CD14-positive monocyte (primary cell): Measurements from ENCODE around the gene AGTPBP1. TPM values are rescaled to one million over a fixed set of nuclear protein-coding genes. Genes with fewer than 3 reads are reported as not detected.

Source experiments
- DNase-seq, 3 donors: peaks; one replicate each; pipeline ENCODE4 v3.0.0-alpha.2; 2011 to 2022
- H2AFZ ChIP-seq: 2 replicates; pipeline ENCODE4 v1.6.0; 2012; ENCODE audit warnings: mild to moderate bottlenecking, low read depth, low read length, inconsistent platforms; ENCODE audit not compliant: insufficient read depth, poor library complexity, severe bottlenecking
- H3K27ac ChIP-seq, 2 donors: 1 replicate in 1 of 2; 2 replicates in 1 of 2; pipeline ENCODE4 v1.5.1; 2012 to 2013; ENCODE audit warnings: low read length in 2 of 2, control low read depth in 1 of 2, inconsistent platforms in 1 of 2, low read depth in 1 of 2, mild to moderate bottlenecking in 1 of 2
- H3K27me3 ChIP-seq, 2 donors: one replicate each; pipeline versions ENCODE4 v1.6.0 to v1.6.1; 2011 to 2013; ENCODE audit warnings: low read length in 2 of 2; ENCODE audit not compliant: control insufficient read depth in 2 of 2, insufficient read depth in 2 of 2
- H3K36me3 ChIP-seq, 2 donors: replicated peaks in 1 of 2; 1 replicate in 1 of 2; 2 replicates in 1 of 2; pipeline versions ENCODE4 v1.5.1 to v1.6.1; 2012 to 2013; ENCODE audit warnings: low read length in 2 of 2, control low read depth in 1 of 2, inconsistent platforms in 1 of 2, mild to moderate bottlenecking in 1 of 2; ENCODE audit not compliant: insufficient read depth in 2 of 2, control insufficient read depth in 1 of 2
- H3K4me1 ChIP-seq, 2 donors: 1 replicate in 1 of 2; 2 replicates in 1 of 2; pipeline versions ENCODE4 v1.5.1 to v1.6.1; 2012 to 2013; ENCODE audit warnings: low read length in 2 of 2, control low read depth in 1 of 2, inconsistent platforms in 1 of 2, mild to moderate bottlenecking in 1 of 2, moderate library complexity in 1 of 2; ENCODE audit not compliant: insufficient read depth in 2 of 2, control insufficient read depth in 1 of 2
- H3K4me2 ChIP-seq: replicated peaks from 2 replicates; pipeline ENCODE3; 2012; ENCODE audit warnings: low read length, moderate library complexity, mild to moderate bottlenecking; ENCODE audit not compliant: poor library complexity, severe bottlenecking; ENCODE audit errors: extremely low read depth
- H3K4me3 ChIP-seq, 3 experiments: fragments of 200-600 bp in 1 of 3; sonication (generic) in 1 of 3; replicated peaks in 1 of 3; 1 replicate in 2 of 3; 2 replicates in 1 of 3; pipeline ENCODE4 v1.5.1; 2011 to 2013; ENCODE audit warnings: low read length in 3 of 3, mild to moderate bottlenecking in 3 of 3, control low read depth in 2 of 3, low read depth in 2 of 3, inconsistent platforms in 1 of 3, moderate library complexity in 1 of 3
- H3K79me2 ChIP-seq: 2 replicates; pipeline ENCODE4 v1.6.0; 2012; ENCODE audit warnings: mild to moderate bottlenecking, control low read depth, inconsistent platforms, low read length, moderate library complexity; ENCODE audit not compliant: insufficient read depth
- H3K9ac ChIP-seq: 2 replicates; pipeline ENCODE4 v1.6.0; 2017; ENCODE audit warnings: low read length, mild to moderate bottlenecking; ENCODE audit not compliant: insufficient read depth, poor library complexity, severe bottlenecking
- H3K9me3 ChIP-seq, 2 donors: replicated peaks in 1 of 2; 1 replicate in 1 of 2; 2 replicates in 1 of 2; pipeline versions ENCODE4 v1.5.1 to v1.6.1; 2012 to 2013; ENCODE audit warnings: low read length in 2 of 2, control low read depth in 1 of 2; ENCODE audit not compliant: control insufficient read depth in 1 of 2, insufficient read depth in 1 of 2
- H4K20me1 ChIP-seq: 2 replicates; pipeline ENCODE4 v1.6.0; 2012; ENCODE audit warnings: mild to moderate bottlenecking, low read length, control low read depth, moderate library complexity; ENCODE audit not compliant: insufficient read depth
- H3K27ac Mint-ChIP-seq, 7 donors: one replicate each; pipeline ENCODE4 v1.8.0; 2020; ENCODE audit warnings: mild to moderate bottlenecking in 7 of 7, mixed read lengths in 7 of 7, moderate library complexity in 6 of 7, inconsistent platforms in 2 of 7
- H3K27me3 Mint-ChIP-seq, 3 donors: one replicate each; pipeline ENCODE4 v1.8.0; 2021 to 2022; ENCODE audit warnings: low read depth in 3 of 3, mild to moderate bottlenecking in 3 of 3, mixed read lengths in 3 of 3, moderate library complexity in 3 of 3, inconsistent platforms in 1 of 3
- H3K36me3 Mint-ChIP-seq, 2 donors: one replicate each; pipeline ENCODE4 v1.8.0; 2020; ENCODE audit warnings: mixed read lengths in 2 of 2, inconsistent platforms in 1 of 2, mild to moderate bottlenecking in 1 of 2
- H3K4me1 Mint-ChIP-seq: one replicate; pipeline ENCODE4 v1.8.0; 2020; ENCODE audit warnings: mild to moderate bottlenecking, mixed read lengths
- H3K4me3 Mint-ChIP-seq, 2 donors: one replicate each; pipeline ENCODE4 v1.8.0; 2020; ENCODE audit warnings: mild to moderate bottlenecking in 2 of 2, mixed read lengths in 2 of 2, moderate library complexity in 1 of 2
- H3K9me3 Mint-ChIP-seq, 7 donors: one replicate each; pipeline ENCODE4 v1.8.0; 2020 to 2022; ENCODE audit warnings: mixed read lengths in 7 of 7, mild to moderate bottlenecking in 6 of 7, moderate library complexity in 6 of 7, inconsistent platforms in 2 of 7
- WGBS: methylation state at CpG from one replicate; pipeline ENCODE4 v1.1.5; 2013; ENCODE audit warnings: missing lambda C conversion rate; ENCODE audit not compliant: insufficient coverage; 5-methylcytosine and 5-hydroxymethylcytosine counted together
- intact Hi-C, 2 donors: fragments of 100-400 bp; cut with micrococcal nuclease; formaldehyde crosslinking; loops; one replicate each; pipeline versions ENCODE4 v1.15.0 to v1.15.1; 2023
- polyA plus RNA-seq, 3 donors: library from polyadenylated mRNA; depleted of rRNA in 1 of 3; unstranded in 2 of 3; stranded (reverse) in 1 of 3; fragments of 300-500 nt in 2 of 3; fragments of >200 nt in 1 of 3; fragmentation: Illumina TruSeq in 2 of 3; gene quantifications; 1 replicate in 2 of 3; 2 replicates in 1 of 3; pipeline ENCODE4 v1.2.3, GENCODE V29; 2012 to 2021
- TF ChIP-seq, protein P1 (sequence below): fragments of 200-600 bp; IDR thresholded peaks from one replicate; pipeline ENCODE4 v1.8.0; 2022; ENCODE audit warnings: antibody characterized with exemption, mild to moderate bottlenecking

AGTPBP1 gene
- polyA plus RNA-seq, 3 donors: 55.6 to 90.3 (median 77.0) TPM

DNA sequence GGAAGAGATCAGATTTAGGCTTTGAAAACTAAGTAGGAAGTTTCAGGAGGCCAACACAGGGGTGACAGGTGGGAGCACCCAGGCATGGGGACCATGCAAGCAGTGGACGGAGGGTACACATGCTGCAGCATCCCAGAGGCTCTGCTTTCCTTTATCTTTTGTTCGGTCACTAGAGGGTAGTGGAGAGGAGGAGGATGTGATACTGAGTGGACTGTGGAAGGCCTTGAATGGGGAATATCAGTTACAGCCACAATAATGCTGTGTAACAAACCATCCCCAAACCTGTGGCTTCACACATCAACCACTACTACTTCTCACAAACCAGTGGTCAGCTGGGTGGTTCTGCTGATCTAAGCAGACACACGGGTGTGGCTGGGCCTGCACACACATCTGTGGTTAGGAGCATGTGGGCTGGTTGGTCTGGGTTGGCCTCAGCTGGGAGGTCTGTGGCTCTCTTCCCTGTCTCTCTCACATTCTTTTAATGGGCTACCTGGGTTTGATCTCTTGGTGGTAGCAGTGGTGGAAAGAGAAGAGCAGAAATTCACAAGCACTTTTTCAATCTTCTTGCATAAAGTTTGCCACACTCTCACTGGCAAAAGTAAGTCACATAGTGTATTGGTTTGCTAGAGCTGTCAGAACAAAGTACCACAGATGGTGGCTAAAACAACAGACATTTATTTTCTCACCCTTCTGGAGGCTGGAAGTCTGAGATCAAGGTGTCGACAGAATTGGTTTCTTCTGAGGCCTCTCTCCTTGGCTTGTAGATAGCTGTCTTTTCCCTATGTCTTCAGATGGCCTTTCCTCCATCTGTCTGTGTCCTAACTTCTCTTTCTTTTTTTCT lies 238.7 kb downstream of the AGTPBP1 start:
- Histone ChIP-seq H3K27me3 (no peaks in the 10 kb centered on the region), H3K4me2 (no peak overlapping the region), H2AFZ (no peak overlapping the region), H3K27ac (no peak overlapping the region), H3K79me2 (no peaks in the 10 kb centered on the region), H3K9ac (no peak overlapping the region), H3K9me3 (peaks cover 0 to 5% of the 10 kb centered on the region in 2 donors), H3K36me3 (no peaks in the 10 kb centered on the region), H3K4me3 (no peak overlapping the region), H3K4me1 (no peaks in the 10 kb centered on the region), H4K20me1 (no peaks in the 10 kb centered on the region)
- intact Hi-C loops: no loop called here
- H3K27ac Mint-ChIP-seq: no peak overlapping the region
- TF ChIP-seq, protein P1, sequence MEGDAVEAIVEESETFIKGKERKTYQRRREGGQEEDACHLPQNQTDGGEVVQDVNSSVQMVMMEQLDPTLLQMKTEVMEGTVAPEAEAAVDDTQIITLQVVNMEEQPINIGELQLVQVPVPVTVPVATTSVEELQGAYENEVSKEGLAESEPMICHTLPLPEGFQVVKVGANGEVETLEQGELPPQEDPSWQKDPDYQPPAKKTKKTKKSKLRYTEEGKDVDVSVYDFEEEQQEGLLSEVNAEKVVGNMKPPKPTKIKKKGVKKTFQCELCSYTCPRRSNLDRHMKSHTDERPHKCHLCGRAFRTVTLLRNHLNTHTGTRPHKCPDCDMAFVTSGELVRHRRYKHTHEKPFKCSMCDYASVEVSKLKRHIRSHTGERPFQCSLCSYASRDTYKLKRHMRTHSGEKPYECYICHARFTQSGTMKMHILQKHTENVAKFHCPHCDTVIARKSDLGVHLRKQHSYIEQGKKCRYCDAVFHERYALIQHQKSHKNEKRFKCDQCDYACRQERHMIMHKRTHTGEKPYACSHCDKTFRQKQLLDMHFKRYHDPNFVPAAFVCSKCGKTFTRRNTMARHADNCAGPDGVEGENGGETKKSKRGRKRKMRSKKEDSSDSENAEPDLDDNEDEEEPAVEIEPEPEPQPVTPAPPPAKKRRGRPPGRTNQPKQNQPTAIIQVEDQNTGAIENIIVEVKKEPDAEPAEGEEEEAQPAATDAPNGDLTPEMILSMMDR: no peak
- H3K27me3 Mint-ChIP-seq: peaks cover under 1 to 11% (median 7%) of the 10 kb centered on the region in 3 donors
- no peaks in the 10 kb centered on the region for H3K36me3 Mint-ChIP-seq
- no peak overlapping the region for H3K4me3 Mint-ChIP-seq
- peaks cover 1% of the 10 kb centered on the region for H3K4me1 Mint-ChIP-seq
- no peak for DNase-seq
- 100% methylated on average over 2 of the region's 4 CpGs for WGBS
- H3K9me3 Mint-ChIP-seq: peaks cover 1 to 9% (median 7%) of the 10 kb centered on the region in 7 donors

- H3K9ac ChIP-seq: no peak overlapping the region
- H4K20me1 ChIP-seq: no peaks in the 10 kb centered on the region
- WGBS: no CpG with 5 or more reads among the region's 1 CpG
- H3K36me3 Mint-ChIP-seq: no peaks in the 10 kb centered on the region
- peaks cover 2 to 14% (median 8%) of the 10 kb centered on the region in 7 donors for H3K9me3 Mint-ChIP-seq
- H3K27ac Mint-ChIP-seq: no peak overlapping the region
- no peaks in the 10 kb centered on the region for H3K27me3 ChIP-seq
- no peak overlapping the region for H2AFZ ChIP-seq
- peaks cover 7% of the 10 kb centered on the region for H3K4me1 Mint-ChIP-seq
- H3K27me3 Mint-ChIP-seq: peaks cover 2 to 7% (median 5%) of the 10 kb centered on the region in 3 donors
- H3K36me3 ChIP-seq: no peaks in the 10 kb centered on the region
- no peak overlapping the region for H3K4me3 ChIP-seq
- peaks cover under 1 to 5% of the 10 kb centered on the region in 2 donors for H3K9me3 ChIP-seq
- no peaks in the 10 kb centered on the region for H3K79me2 ChIP-seq
- TF ChIP-seq, protein P1: no peak
- no peaks in the 10 kb centered on the region for H3K4me1 ChIP-seq
- no peak for DNase-seq
- intact Hi-C loops: no loop called here
- H3K27ac ChIP-seq: no peak overlapping the region
- no peak overlapping the region for H3K4me2 ChIP-seq
- no peak overlapping the region for H3K4me3 Mint-ChIP-seq
Measured at GRCh38 chr9:85501882-85502281, 239.9 kb downstream of the AGTPBP1 start.
